Type B pancreatic cell (in vitro differentiated cells): ENCODE data around the gene NPTX1. TPM values are rescaled to one million over a fixed set of nuclear protein-coding genes. Genes with fewer than 3 reads are reported as not detected.

Source experiments
- DNase-seq: peaks from one replicate; pipeline ENCODE4 v3.0.0; 2021; ENCODE audit warnings: mixed read lengths; ENCODE audit not compliant: unreplicated experiment; ENCODE audit errors: extremely low spot score
- H3K27ac Mint-ChIP-seq: 2 replicates; pipeline ENCODE4 v1.8.0; 2021; ENCODE audit warnings: mild to moderate bottlenecking, mixed read lengths
- H3K27me3 Mint-ChIP-seq: 2 replicates; pipeline ENCODE4 v1.8.0; 2021; ENCODE audit warnings: mixed read lengths
- H3K36me3 Mint-ChIP-seq: 2 replicates; pipeline ENCODE4 v1.8.0; 2021; ENCODE audit warnings: mixed read lengths
- H3K4me1 Mint-ChIP-seq: one replicate; pipeline ENCODE4 v1.8.0; 2021; ENCODE audit warnings: mixed read lengths; ENCODE audit not compliant: unreplicated experiment
- H3K4me3 Mint-ChIP-seq: 2 replicates; pipeline ENCODE4 v1.8.0; 2021; ENCODE audit warnings: mild to moderate bottlenecking, mixed read lengths
- H3K9me3 Mint-ChIP-seq: 2 replicates; pipeline ENCODE4 v1.8.0; 2021; ENCODE audit warnings: mixed read lengths
- CTCF ChIP-seq: fragments of 200-600 bp; sonication (generic); conservative IDR thresholded peaks from 2 replicates; pipeline ENCODE4 v1.5.0; 2021; ENCODE audit warnings: antibody characterized with exemption, mild to moderate bottlenecking
- total RNA-seq: library from RNA; stranded (reverse); gene quantifications from 2 replicates; pipeline ENCODE4 v1.2.1, GENCODE V29; 2021; ENCODE audit warnings: low replicate concordance

The NPTX1 gene
- total RNA-seq, 1 donor from 2014 or later, result 4.7 TPM

GRCh38 chr17:80466188-80466705 is 10.2 kb downstream of the NPTX1 start:
- peaks cover 67% of the 10 kb centered on the region for H3K27me3 Mint-ChIP-seq
- H3K27ac Mint-ChIP-seq, result no peak overlapping the region
- H3K36me3 Mint-ChIP-seq, result no peaks in the 10 kb centered on the region
- no peak overlapping the region for H3K4me3 Mint-ChIP-seq
- TF ChIP-seq CTCF, result no peak
- H3K4me1 Mint-ChIP-seq, result no peaks in the 10 kb centered on the region
- DNase-seq, result no peak
- H3K9me3 Mint-ChIP-seq, result no peaks in the 10 kb centered on the region

GRCh38 chr17:80465327-80465974 is 11.0 kb downstream of the NPTX1 start:
- Mint-ChIP-seq H3K4me3 (no peak overlapping the region), H3K27me3 (peaks cover 67% of the 10 kb centered on the region), H3K36me3 (no peaks in the 10 kb centered on the region), H3K9me3 (no peaks in the 10 kb centered on the region), H3K4me1 (no peaks in the 10 kb centered on the region), H3K27ac (no peak overlapping the region)
- no peak for DNase-seq
- TF ChIP-seq CTCF, result no peak

- Mint-ChIP-seq H3K4me3 (no peak overlapping the region), H3K36me3 (no peaks in the 10 kb centered on the region), H3K27ac (no peak overlapping the region), H3K9me3 (no peaks in the 10 kb centered on the region), H3K4me1 (no peaks in the 10 kb centered on the region), H3K27me3 (peaks cover 70% of the 10 kb centered on the region)
- no peak for TF ChIP-seq CTCF
- no peak for DNase-seq
These were observed 11.9 kb downstream of the NPTX1 start for GRCh38 chr17:80464486-80464885.

- peaks cover 70% of the 10 kb centered on the region for H3K27me3 Mint-ChIP-seq
- no peaks in the 10 kb centered on the region for H3K36me3 Mint-ChIP-seq
- DNase-seq, result no peak
- no peak overlapping the region for H3K27ac Mint-ChIP-seq
- H3K4me3 Mint-ChIP-seq, result no peak overlapping the region
- no peaks in the 10 kb centered on the region for H3K9me3 Mint-ChIP-seq
- no peaks in the 10 kb centered on the region for H3K4me1 Mint-ChIP-seq
- no peak for TF ChIP-seq CTCF
These were observed 12.5 kb downstream of the NPTX1 start for GRCh38 chr17:80463784-80464400.

GRCh38 chr17:80461528-80462160 is 14.8 kb downstream of the NPTX1 start:
- no peak for TF ChIP-seq CTCF
- Mint-ChIP-seq H3K27me3 (peaks cover 62% of the 10 kb centered on the region), H3K4me3 (no peak overlapping the region), H3K36me3 (no peaks in the 10 kb centered on the region), H3K9me3 (no peaks in the 10 kb centered on the region), H3K27ac (no peak overlapping the region), H3K4me1 (no peaks in the 10 kb centered on the region)
- no peak for DNase-seq
